ENCODE data around the gene TSFM.
A peak's percentile ranks its signal among the peaks of the same experiment; 100 is the strongest.

TSFM gene

DNA sequence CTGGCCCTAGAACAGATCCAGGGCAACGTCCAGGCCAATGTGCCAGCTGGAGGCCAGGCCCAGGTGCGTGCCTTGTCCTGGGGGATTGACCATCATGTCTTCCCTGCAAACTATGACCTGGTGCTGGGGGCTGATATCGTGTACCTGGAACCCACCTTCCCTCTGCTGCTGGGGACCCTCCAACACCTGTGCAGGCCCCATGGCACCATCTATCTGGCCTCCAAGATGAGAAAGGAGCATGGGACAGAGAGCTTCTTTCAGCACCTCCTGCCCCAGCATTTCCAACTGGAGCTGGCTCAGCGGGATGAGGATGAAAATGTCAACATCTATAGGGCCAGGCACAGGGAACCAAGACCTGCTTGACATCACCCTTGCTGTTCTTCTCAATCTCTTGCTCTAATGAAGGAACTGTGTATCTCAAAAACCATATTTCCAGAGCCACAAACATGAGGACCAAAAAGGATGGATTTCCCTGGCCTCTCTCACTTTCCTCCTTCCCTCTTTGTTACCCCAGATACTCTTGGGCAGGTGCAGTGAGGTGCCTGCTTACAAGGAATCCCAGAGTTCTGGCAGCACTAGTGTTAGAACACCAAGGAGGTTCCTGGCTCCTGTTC is 2.2 kb upstream of the TSFM start:
- no peak for DNase-seq (ENCODE audit: low spot score)

DNA sequence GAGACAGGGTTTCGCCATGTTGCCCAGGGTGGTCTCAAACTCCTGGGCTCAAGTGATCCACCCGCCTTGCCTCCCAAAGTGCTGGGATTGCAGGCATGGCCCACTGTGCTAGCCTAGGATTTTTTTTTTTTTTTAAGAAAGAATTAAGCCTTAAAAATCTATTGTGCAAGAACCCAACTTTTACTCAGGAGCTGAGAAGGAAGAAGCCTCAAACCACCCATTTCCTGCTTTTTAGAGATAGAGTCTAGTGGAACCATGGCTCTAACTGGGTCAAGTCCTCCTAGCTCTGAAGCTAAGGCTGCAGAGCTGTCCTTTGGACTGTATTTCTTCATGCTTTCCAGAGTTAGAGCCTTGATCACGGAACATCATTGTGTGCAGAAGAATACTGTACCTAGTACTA is 1.3 kb upstream of the TSFM start:
- no peak for DNase-seq (ENCODE audit: low spot score)

DNA sequence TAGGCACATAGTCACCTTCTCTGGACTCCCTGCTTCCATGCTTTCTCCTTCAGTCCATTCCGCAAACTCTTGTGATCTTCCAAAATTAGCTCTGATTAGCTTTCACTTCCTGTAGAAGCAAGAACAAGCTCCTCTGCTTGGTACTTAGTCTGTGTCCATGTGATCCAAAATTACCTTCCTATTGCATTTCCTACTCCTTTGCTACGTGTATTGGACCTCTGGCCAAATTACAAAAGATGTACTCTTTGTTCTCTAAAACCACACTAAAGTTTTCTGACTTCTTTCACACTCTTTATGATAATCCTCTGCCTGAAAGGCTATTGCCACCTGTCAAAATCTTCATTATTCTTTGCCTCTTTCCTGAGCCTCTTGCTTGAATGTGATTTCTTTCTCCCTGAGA is 786 bp upstream of the TSFM start:
- no peak for DNase-seq (ENCODE audit: low spot score)

DNA sequence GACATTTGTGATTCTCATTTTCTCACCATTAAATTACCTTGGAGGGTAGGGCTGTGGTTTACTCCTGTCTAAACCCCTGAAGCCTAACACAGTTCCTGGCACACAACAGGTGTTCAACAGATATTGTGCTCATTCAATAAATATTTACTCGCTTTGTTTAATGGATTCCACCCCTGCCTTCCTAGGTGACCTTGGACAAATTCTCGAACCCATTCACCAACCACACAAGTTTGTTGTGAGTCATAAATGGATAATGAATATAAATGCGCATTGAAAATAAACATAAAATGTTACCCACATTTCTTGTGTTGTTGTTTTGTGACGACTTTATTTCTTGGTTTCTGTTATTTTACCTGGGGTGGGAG is 362 bp upstream of the TSFM start:
- DNase-seq (ENCODE audit: low spot score), result no peak

DNA sequence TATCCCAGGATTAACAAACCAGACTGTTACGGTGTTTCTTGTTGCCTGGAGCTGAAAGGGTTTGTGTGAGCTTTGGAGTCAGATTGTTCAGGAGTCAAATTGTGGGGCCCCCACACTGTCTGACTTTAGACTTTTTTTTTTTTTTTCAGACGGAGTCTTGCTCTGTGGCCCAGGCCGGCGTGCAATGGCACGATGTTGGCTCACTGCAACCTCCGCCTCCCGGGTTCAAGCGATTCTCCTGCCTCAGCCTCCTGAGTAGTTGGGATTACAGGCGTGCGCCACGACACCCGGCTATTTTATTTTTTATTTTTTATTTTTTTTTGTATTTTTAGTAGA is 847 bp downstream of the TSFM start:
- DNase-seq (ENCODE audit: low spot score), result no peak

DNA sequence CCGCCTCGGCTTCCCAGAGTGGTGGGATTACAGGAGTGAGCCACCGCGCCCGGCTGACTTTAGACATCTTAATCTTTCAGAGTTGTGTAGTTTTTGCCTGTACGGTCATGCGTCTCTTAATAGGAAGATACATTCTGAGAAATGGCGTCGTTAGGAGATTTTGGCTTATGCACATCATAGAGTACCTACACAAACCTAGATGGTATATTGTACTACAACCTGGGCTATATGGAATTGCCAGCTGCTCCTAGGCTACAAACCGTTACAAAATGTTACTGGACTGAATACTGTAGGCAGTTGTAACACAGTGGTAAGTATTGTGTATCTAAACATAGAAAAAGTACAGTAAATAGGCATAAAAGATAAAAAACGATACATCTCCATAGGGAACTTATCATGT is 1.3 kb downstream of the TSFM start:
- no peak for DNase-seq (ENCODE audit: low spot score)

DNA sequence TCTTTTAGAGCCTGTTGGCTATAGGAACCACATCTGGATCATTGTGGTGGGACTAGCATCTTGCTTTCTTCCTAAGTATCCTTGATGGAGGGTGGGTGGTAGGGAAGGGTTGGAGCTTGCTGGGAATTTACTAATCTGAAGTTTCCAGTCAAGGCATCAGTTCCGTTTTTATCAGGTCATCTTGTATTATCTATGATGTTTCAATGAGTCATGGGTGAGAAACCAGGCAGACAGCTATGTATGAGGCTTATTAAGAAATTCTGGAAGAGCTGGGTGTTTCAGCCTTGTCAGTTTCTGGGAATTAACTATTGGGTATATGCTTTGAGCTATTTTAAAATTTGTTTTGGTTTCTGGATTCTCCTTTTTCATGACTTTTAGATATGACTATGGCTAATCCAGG is 11.3 kb downstream of the TSFM start:
- DNase-seq (ENCODE audit: low spot score), result peak; percentile 72

DNA sequence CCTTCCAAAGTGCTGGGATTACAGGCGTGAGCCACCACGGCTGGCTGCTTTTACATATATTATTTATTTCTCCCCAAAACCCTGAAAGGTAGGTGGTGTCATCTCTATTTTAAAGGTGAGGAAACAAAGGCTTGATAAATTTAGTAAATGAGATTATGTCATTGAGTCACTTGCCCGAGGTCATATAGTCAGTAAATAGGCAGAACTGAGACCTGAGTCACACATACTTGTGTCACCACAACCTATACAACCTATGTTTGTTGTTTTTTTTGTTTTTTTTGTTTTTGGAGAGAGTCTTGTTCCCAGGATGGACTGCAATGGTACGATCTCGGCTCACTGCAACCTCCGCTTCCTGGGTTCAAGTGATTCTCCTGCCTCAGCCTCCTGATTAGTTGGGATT is 12.8 kb downstream of the TSFM start:
- peak; percentile 21 for DNase-seq (ENCODE audit: low spot score)

DNA sequence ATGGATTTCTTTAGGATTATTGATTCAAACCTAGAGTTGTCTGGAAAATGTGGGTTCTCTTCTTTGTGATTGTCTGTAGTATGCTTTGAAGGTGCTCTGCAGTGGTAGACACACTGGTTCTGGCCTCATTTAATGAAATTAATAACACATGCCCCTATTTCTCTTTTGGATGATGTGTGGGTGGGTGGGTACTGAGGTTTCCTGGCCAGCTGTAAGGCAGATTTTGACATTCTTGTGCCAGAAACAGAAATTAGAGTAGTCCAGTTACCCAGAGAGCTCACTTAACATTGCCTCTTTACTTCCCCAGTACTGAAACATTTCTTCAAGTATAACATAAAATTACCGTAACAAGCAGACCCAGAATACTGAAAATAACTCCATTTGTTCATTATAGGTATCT is 14.4 kb downstream of the TSFM start:
- no peak for DNase-seq (ENCODE audit: low spot score)

DNA sequence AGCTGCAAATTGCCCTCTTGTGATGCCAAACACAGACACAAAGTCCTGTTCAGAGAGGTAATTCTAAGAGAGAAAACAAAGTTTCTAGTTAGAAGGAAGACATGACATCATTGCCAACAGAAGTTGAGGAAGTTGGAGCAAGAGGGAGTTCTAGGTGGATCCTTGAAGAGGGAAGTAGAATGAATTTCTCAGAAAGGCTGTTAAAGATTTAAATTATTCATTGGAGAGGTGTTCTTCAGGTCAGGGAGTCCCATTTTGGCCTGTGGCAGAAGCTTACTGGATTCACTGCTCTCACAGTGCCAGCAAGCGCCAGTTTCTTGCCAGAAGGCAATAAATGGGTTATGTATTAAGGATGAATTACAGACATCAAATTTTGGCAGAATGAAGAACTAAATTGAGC is 15.3 kb downstream of the TSFM start:
- no peak for DNase-seq (ENCODE audit: low spot score)

DNA sequence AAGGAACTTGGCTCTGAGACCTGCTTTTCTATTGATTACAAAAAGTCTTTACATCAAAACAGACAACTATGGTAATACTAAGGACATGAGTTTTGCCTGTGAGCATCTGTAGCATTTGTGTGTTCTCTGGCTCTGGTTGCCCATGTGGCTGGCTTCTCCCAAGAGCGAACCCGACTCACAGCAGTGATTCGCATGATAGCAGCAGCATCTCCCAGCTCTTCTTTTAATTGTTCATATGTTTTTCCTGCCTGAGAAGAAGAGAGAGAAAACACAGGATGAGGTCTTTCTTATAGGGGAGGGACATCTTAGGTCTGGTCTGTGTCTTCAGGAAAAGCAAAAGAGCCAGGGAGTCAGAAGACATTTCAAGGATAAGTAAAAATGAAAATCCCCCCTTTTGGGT is 18.4 kb downstream of the TSFM start:
- no peak for DNase-seq (ENCODE audit: low spot score)

DNA sequence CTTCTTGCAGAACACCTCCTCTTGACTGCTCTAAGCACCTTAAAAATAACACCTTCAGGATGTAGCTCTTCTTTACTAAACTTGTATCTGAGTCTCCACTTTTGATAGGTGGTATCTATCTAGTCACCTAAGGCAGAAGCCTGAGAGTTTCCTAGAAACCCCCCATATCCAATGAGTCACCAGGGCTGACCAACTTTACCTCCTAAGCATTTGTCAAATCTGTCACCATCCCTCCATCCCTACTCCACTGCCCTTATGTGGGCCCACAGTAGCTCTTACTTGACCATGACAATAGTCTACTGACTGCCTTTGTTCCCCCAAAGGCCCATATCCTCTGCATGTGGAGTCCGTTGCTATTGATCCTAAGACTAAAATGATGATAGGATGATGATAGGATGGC is 20.0 kb downstream of the TSFM start:
- DNase-seq (ENCODE audit: low spot score), result no peak

DNA sequence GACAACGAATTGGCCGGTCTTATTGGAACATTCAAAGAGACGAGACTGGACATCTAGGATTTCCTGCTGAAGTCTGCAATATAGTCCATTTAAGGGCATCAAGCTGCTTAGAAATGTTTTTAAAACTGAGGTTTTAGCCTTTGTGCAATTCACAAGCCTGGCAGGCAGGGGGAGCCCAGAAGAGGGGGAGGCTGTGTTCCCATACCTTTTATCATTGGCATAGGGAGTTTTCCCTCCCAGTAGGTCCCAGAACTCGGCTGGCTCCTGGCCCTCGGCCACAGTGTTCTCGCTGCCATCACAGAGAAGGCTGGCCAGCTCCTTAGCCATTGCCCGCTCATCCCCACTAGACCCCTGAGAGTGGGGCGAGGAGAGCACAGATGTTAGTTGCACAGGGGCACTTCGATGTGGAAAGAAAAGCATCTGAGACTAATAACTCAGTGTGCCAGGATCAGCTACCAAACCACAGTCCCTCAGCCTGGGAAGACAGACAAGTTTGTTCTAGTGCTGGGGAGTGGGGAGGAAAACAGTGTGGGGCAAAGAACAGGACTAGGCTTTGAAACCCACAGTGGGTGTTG is 20.8 kb downstream of the TSFM start:
- peak; percentile 77 for DNase-seq (ENCODE audit: low spot score)

DNA sequence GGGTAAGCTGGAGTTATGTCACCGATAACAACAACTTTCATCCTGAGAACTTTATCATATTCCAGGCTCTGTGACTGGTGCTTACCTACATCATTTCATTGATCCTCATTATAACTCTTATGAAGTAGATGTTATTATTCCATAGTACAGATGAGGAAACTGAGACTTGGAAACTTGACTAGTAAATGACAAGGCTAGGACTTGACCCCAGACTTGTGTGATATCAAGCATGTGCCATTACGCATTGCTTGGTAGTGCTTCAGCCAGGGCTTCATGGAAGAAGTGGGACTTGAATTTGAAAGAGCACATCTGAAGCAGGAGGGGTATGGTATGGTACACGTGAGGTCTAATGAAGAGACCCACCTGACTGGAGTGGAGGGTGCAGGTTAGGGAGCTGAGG is 24.1 kb downstream of the TSFM start:
- DNase-seq (ENCODE audit: low spot score), result no peak

DNA sequence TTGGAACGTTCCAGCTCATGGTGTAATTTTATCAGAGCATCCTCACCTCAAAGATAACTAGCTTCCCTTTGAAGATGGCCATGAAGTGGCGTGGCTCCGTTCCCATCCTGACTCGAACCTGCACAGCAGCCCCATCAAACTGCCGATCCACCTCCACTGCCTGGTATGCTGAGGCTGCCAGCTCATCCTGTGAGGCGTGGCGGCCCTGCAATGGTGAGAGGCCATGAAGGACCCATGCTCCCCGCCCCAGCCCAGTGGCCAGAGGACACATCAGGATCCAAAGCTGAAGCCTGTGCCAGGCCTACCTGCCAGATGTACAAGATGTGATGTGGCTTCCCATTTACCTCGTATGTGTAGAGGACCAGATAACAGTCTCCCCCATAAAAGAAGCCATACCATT is 24.7 kb downstream of the TSFM start:
- no peak for DNase-seq (ENCODE audit: low spot score)

DNA sequence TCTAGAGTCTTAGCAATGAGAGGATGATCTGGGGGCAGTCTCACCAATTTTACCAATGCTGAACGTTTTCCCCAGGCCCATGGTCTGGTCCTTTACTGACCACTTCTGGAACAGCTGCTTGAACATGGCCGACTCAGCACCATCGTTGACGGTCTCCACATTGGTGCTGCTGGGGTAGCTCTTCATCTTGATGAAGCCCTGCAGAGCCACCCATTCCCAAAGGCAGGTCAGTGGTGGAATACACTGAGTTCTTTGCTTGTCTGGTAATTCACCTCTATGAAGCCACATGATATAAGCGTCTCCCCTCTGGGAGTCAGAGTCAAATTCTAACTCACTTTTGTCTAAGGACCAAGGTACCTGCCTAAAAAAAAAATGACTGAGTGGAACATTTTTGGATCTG is 25.8 kb downstream of the TSFM start:
- no peak for DNase-seq (ENCODE audit: low spot score)

DNA sequence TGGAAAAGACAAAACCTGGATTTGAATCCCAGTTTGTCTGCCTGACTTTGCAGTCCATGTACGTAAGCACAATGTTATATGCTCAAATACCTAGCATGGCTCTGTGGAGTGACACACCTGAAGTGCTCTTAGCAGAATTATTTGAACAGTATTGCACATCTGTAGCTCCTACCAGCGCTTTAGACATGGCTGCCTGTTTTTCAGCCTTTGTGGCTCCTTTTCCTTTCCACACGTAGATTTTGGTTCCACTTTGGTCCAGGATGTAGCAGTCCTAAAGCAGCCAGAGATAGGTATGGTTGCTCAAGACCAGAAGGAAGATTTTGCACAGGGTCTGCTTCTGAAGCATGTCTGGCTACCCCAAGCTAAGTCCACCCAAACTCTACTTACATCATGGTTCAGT is 26.8 kb downstream of the TSFM start:
- DNase-seq (ENCODE audit: low spot score), result no peak

DNA sequence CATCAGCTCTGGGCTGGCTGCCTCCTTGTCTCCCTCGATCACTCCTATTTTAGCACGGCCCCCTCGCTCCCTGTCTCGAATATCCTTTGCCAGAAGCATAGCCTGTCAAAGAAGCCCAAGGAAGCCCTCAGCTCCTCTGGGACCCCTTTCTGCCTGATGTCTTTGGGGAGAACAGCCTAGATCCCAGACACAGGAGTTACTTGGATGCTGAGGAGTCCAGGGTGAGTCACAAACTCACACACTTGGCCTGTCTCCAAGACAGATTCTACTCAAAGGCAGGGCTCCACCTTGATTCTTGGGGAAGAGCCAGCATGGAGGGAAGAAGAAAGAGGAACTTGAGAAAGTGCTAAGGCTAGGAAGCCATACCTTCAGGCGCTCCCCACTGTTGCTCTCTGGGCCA is 27.9 kb downstream of the TSFM start:
- no peak for DNase-seq (ENCODE audit: low spot score)

DNA sequence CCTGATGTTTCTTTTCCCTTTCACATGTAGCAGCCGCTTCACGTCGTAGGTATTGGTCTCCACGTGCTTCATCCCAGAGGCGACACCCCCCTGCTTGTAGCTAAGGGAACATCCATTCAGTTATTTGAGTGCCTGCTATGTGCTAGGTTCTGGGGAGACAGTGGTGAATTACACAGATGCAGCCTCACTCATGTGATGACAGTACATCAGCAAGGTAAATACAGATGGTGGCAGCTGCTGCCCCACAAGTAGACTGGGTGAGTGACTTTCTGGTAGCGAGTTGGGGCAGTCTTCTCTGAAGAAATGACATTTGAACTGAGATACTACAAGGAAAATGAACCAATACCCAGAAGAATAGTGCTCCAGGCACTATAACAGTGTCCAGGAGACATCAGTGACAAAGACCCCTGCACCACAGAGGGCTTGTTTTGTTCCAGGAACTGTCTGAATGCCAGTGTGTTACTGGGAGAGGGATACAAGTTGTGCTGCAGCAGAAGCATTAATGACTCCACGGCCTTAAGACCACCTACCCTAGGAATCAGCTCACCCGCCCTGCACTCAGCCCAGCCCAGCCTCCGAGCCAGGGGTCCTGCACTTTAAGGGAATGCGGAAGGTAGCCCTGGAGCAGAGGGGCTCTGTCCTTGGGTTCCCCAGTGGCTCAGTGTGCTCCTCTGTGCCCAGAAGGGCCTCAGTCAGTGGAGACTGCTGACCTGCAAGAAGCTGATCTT is 28.6 kb downstream of the TSFM start:
- no peak for DNase-seq (ENCODE audit: low spot score)

DNA sequence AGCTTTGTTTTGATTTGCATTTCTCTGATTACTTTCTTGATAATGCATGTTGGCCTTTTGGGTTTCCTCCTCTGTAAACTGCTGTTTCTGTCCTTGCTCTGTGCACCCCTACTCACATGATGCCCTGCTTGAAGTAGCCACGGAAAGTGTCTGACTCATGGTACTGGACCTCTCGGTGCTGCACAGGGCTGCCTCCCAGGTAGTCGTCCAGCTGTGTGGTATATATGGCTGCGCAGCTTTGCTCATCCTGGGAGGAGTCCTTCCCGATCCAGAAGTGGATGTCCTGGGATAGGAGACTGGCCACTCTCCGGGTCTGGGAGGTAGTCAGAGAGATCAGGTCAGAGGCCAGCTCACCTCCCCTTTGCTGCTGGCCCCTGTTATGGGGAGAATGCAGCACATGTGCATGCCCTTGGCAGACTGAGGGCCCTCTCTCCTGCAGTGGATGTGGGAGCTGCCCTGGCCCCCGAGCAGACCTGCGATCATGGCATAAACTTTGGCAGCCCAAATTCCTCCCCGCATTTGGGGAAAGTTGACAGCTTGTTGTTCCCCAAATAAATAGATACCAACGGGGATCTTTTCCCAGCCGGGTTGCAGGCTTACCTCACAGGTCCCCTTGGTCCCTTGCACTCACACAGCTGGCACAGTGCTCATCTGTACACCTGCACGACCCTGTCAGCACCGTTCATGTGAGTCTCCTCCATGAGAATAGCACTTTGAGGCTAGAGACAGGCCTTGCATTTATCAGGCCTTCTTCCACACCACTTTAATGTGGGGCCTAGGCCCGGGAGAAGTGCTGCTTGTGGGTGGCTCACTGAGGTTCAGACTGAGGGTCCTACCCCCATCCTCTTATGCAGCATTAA is 30.8 kb downstream of the TSFM start:
- no peak for DNase-seq (ENCODE audit: low spot score)

DNA sequence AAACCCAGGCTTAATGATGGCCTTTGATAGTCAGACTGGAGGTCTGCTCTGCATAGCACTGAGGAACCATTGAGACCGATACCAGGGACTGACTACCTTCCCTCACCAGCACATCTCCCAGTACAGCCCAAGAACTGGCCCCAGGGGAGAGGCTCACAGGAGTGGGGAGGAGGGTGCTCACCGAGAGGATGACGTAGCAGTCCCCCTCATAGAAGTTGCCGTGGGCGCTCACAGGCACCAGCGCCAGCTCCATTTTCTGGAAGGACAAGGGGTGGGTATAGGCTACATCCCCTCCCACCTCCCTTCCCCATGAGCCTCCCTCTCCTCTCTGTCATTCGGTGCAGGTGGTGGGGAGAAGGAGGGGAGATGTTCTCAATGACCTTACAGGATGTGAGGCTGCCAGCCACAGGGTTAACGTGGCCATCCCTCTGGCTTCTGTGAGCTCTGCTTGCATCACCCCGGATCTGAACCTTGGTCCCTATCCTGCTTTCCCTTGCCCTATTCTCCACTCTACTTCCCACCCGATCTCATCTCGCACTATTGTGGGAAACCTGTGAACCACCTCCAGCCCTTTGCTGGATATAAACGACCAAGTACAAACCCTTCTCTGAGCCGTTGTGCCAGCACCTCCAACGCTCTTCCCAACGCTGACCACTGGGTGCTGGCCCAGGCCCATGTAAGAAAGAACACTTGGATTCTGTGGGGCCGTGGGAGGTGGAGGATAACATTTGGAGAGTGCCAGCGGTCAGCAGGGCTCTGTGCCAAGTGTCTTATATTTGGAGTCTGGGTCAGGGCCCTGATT is 31.6 kb downstream of the TSFM start:
- DNase-seq (ENCODE audit: low spot score), result no peak
